Mammary microvascular endothelial cell (primary cell): ENCODE results near the gene PLEKHA5. TPM values are rescaled to one million over a fixed set of nuclear protein-coding genes. Genes with fewer than 3 reads are reported as not detected.

Experiments
- total RNA-seq: library from RNA; depleted of rRNA; stranded (reverse); fragments of >200 nt; gene quantifications from 2 replicates; pipeline ENCODE4 v1.2.3, GENCODE V29; 2015

PLEKHA5 gene
- 3.7 and 4.8 TPM in 2 replicates for total RNA-seq

GRCh38 chr12:19129486-19130223 is at the start of gene PLEKHA5:
PLEKHA5 (plus strand) TSS chr12:19129733; CDS start chr12:19129800, 67 bp downstream.

